NCI-H1436 (cell line): Measurements from ENCODE around the gene OOEP.

Experiments
- DNase-seq: peaks from one replicate; lab custom pipeline; 2025; lab: John Stamatoyannopoulos, UW

OOEP gene

DNA sequence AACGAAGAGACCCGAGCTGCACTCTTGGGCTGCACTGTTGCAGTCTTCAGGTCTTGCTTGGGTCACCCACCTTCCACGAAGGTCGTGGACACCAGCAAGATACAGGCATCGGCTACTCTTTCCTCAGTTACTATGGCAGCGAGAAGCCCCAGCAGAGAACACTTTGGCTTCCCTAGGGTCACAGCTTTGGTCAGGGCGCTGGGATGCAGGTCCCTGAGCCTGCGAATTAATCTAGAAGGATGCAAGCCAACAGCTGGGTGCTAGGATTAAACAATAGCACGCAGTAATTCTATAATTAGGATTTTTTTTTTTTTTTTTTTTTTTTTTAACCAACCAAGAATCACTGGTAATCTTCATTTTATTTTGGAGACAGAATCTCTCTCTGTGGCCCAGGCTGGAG, 5.1 kb downstream of the OOEP start:
- no peak for DNase-seq

GRCh38 chr6:73364121-73364520, 5.6 kb downstream of the OOEP start:
- no peak for DNase-seq

DNA sequence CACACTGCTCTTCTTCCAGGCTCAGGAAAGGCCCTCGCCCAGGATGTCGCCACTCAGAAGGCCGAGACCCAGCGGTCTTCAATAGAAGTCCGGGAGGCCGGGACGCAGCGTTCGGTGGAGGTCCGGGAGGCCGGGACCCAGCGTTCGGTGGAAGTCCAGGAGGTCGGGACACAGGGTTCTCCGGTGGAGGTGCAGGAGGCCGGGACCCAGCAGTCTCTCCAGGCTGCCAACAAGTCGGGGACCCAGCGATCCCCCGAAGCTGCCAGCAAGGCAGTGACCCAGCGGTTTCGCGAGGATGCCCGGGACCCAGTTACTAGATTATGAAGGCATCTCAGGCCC, 6.2 kb downstream of the OOEP start:
- no peak for DNase-seq

- no peak for DNase-seq
These were observed 6.7 kb downstream of the OOEP start for GRCh38 chr6:73362869-73363536.

DNA sequence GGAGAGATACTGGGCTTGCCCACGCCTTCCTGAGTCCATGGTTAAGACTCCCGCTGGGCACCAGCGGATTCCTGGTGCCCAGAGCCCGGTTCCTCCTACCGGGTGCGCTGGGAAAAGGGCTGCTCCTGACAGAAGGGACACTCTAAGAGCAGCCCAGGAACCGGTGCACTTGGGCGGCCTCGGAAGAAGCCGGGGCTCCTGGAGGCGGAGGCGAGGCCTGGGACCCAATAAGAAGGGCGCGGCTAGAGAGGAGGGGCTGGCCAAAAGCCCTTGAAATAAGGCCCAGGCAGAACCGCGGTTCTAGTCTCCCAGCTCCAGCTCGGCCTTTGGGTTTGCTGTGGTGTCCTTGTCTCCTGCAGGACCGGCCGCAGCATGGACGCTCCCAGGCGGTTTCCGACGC, 7.3 kb downstream of the OOEP start, which contains the start of gene KHDC3L:
Gene KHDC3L, plus strand, starts transcription at position 301 of the 400 bp plus-strand sequence. Its CDS starts 72 bp downstream, at position 373.
- no peak for DNase-seq

DNA sequence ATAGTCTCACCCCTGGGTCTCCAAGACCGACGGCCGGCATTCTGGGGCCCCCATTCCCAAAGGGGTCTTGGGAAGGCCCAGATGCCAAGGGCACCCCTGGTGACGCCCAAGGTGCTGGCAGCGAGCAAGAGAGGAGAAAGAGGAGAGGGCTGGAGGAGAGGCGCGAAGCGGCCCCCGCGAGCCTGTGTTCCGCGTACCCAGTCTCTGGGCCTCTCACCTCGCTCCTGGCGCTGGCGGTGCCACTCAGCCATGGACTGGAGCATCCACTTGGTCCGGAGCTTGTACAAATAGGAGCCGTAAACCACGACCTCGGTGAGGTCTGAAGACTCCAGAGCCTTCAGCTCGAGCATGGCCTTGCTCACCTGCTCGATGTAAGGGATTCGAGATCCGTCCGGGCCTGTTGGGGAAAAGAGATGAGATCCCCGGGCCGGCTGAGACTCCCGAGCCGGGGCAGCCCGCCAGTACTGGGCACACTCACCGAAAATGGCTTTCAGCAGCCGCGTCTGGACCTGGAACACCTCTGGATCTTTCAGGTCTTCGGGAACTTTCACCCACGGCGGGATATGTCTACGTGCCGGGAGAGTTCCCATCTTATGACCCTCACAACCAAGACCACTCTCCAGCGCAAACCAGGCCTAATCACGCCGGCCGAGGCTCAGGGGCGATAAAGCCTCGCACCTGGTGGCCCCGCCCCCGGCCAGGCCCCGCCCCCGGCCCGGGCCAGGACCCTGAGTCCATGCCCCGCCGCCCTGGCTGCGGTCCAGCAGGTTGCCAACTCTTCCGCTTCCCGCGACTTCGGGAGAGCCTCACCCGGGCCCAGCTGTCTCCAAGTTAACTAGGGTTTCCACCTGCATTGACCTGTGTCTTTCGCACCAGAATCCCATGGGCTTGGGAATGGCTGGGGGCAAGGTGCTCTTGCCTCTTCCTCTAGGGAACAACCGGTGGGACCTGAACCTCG, 15.8 kb downstream of the OOEP start, which contains the start of gene DPPA5:
Gene DPPA5, minus strand, starts transcription at position 641 of the 958 bp plus-strand sequence. Its CDS starts 51 bp downstream, at position 590.
- no peak for DNase-seq

DNA sequence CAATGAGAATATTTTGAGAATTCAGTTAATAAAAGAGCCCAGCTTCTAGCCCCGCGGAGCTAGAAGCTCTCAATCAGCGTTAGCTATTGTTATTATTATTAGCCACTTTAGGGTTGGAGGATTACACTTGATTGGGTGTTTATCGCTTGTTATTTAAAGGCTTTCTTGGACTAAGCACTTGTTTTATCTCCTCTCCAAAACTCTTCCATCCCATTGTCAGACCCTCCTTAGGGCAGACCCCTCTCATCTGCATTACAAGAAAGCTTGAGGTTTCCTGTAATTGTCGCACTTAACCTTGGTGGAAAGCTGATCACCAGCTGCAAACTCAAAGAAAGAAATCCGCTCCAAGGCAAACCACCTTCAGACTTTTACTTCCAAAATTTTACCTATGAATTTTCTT, 20.4 kb downstream of the OOEP start:
- no peak for DNase-seq

GRCh38 chr6:73348550-73349204, 21.0 kb downstream of the OOEP start:
- no peak for DNase-seq

DNA sequence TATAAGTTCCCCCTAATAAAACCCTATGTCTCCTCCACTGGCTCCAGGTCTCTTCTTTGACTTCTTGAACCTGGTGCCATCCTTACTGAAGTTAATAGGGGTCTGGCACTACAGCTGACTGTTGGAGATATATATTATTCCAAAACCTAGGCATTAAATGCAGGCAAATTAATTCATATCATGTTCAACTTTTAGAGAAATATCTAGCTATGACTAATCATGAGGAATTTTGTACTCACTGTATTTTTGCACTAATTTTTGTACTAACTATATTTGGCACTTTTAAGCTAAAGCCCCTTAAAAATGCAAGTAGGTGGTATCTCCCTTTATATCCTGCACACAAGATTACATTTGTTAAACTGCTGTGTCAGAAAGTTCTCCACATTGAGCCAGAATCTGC, 26.5 kb downstream of the OOEP start:
- DNase-seq, result no peak

GRCh38 chr6:73342174-73342573, 27.5 kb downstream of the OOEP start:
- DNase-seq, result no peak

GRCh38 chr6:73341335-73341734, 28.4 kb downstream of the OOEP start:
- no peak for DNase-seq

DNA sequence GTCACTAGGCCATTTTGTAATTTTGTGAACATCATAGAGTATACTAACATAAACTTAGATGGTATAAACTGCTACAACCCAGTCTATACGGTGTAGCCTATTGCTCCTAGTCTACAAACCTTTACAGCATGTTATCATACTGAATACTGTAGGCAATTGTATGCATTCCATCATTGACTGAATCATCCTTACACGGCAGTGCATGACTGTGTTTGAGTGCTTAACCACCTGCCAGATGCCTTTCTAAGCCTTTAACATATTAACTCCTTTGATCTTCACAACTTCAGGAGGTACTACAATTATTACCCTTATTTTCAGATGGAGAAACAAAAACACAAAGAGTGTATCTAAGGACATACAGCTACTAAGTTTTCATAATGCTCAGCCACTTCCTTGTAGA, 29.6 kb downstream of the OOEP start:
- no peak for DNase-seq

GRCh38 chr6:73339340-73339739, 30.4 kb downstream of the OOEP start:
- no peak for DNase-seq

DNA sequence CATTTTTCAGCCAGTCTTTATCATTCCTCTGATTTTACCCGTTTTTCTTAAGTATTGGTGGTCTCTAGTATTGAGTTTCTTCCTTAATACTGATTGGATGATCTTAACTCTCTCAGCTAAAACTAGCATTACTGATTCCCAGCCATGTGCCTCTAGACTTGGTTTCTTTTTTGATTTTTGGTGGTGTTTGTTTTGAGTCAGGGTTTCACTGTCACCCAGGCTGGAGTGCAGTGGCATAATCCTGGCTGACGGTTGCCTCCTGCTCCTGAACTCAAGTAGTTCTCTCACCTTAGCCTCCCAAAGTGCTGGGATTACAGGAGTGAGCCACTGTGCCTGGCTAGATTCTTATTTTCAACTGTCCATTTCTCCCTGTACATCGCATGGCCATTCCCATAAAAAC, 40.5 kb downstream of the OOEP start:
- DNase-seq, result no peak

- no peak for DNase-seq
These were observed 40.9 kb downstream of the OOEP start for GRCh38 chr6:73328790-73329189.

GRCh38 chr6:73325656-73326055, 44.0 kb downstream of the OOEP start:
- DNase-seq, result no peak

- no peak for DNase-seq
These were observed 46.4 kb downstream of the OOEP start for GRCh38 chr6:73323323-73323722.
